Sigmoid colon (tissue), 7 donors: Measurements from ENCODE around the gene RNF217. TPM values are rescaled to one million over a fixed set of nuclear protein-coding genes. Genes with fewer than 3 reads are reported as not detected.
A peak's percentile ranks its signal among the peaks of the same experiment; 100 is the strongest.

Experiments used
- DNase-seq: peaks from one replicate; pipeline ENCODE4 v3.0.0-alpha.2; 2019
- H3K27ac ChIP-seq, 4 donors: fragments of 200-600 bp; sonication (generic); one replicate each; pipeline ENCODE4 v1.5.1; 2016 to 2019; ENCODE audit warnings: mild to moderate bottlenecking in 1 of 4
- H3K27me3 ChIP-seq, 3 donors: fragments of 200-600 bp; sonication (generic); one replicate each; pipeline ENCODE4 v1.5.1; 2019; ENCODE audit warnings: mild to moderate bottlenecking in 1 of 3
- H3K36me3 ChIP-seq, 4 donors: fragments of 200-600 bp; sonication (generic); one replicate each; pipeline ENCODE4 v1.5.1; 2016 to 2019
- H3K4me1 ChIP-seq, 4 donors: fragments of 200-600 bp; sonication (generic); one replicate each; pipeline ENCODE4 v1.5.1; 2017 to 2019
- H3K4me3 ChIP-seq, 4 donors: fragments of 200-600 bp; sonication (generic); one replicate each; pipeline ENCODE4 v1.5.1; 2017 to 2019; ENCODE audit warnings: mild to moderate bottlenecking in 2 of 4, moderate library complexity in 1 of 4
- H3K9me3 ChIP-seq, 4 donors: fragments of 200-600 bp in 3 of 4; sonication (generic) in 3 of 4; one replicate each; pipeline versions ENCODE4 v1.5.1 to v1.6.1; 2013 to 2019
- EP300 ChIP-seq, 4 donors: sonication (generic); formaldehyde crosslinking; IDR thresholded peaks; one replicate each; pipeline ENCODE4 v1.6.1; 2017; ENCODE audit warnings: antibody characterized with exemption in 4 of 4
- POLR2A ChIP-seq, 2 donors: fragments of 450-650 bp; IDR thresholded peaks; one replicate each; pipeline ENCODE4 v1.6.1; 2016; ENCODE audit warnings: antibody characterized with exemption in 2 of 2, mild to moderate bottlenecking in 2 of 2, moderate library complexity in 2 of 2
- POLR2AphosphoS5 ChIP-seq, 4 donors: sonication (generic); formaldehyde crosslinking; IDR thresholded peaks; one replicate each; pipeline ENCODE4 v1.6.1; 2017; ENCODE audit warnings: antibody characterized with exemption in 4 of 4
- WGBS, 2 donors: extraction: QIAGEN DNeasy Blood & Tissue Kit; methylation state at CpG; one replicate each; pipeline ENCODE4 v1.1.7; 2013; 5-methylcytosine and 5-hydroxymethylcytosine counted together
- intact Hi-C: fragments of 100-400 bp; cut with DNase I; formaldehyde crosslinking; loops from one replicate; pipeline ENCODE4 v1.15.1; 2023
- polyA plus RNA-seq, 3 donors: library from polyadenylated mRNA; stranded (reverse); fragments of 200-250 nt; gene quantifications; one replicate each; pipeline ENCODE4 v1.2.3, GENCODE V29; 2013
- total RNA-seq, 4 donors: library from RNA; depleted of rRNA; stranded (reverse); fragments of >200 nt; gene quantifications; one replicate each; pipeline ENCODE4 v1.1.0, GENCODE V29; 2016
- TF ChIP-seq, protein P1 (sequence below), 4 experiments: fragments of 450-650 bp in 3 of 4; fragments of 200-600 bp in 1 of 4; IDR thresholded peaks; one replicate each; pipeline ENCODE4 v1.5.1; 2016 to 2019; ENCODE audit warnings: antibody characterized with exemption in 4 of 4, mild to moderate bottlenecking in 3 of 4, moderate library complexity in 2 of 4
- donor health status: healthy with polysubstance abuse.
- donor health status: Bipolar disorder and iron deficiency.
- donor health status: healthy.

RNF217 gene
- total and polyA plus RNA-seq, 7 donors = 1.8 to 55.9 (median 35.7) TPM

GRCh38 chr6:124924333-124924759 lies 37.9 kb upstream of the RNF217 start:
- peak overlapping the region in 2 of 4 donors; percentile 11 to 17 for H3K4me3 ChIP-seq
- WGBS, 2 donors = 35 to 39% methylated on average over 3 of the region's 3 CpGs
- H3K27me3 ChIP-seq = no peaks in the 10 kb centered on the region
- TF ChIP-seq EP300 (IDR thresholded peaks at IDR 0.05) (peak in 2 of 4 donors; percentile 40 to 49), POLR2AphosphoS5 (IDR thresholded peaks at IDR 0.05) (peak; percentile 25 to 80 (median 54)), POLR2A (IDR thresholded peaks at IDR 0.05) (no peak)
- TF ChIP-seq, protein P1, sequence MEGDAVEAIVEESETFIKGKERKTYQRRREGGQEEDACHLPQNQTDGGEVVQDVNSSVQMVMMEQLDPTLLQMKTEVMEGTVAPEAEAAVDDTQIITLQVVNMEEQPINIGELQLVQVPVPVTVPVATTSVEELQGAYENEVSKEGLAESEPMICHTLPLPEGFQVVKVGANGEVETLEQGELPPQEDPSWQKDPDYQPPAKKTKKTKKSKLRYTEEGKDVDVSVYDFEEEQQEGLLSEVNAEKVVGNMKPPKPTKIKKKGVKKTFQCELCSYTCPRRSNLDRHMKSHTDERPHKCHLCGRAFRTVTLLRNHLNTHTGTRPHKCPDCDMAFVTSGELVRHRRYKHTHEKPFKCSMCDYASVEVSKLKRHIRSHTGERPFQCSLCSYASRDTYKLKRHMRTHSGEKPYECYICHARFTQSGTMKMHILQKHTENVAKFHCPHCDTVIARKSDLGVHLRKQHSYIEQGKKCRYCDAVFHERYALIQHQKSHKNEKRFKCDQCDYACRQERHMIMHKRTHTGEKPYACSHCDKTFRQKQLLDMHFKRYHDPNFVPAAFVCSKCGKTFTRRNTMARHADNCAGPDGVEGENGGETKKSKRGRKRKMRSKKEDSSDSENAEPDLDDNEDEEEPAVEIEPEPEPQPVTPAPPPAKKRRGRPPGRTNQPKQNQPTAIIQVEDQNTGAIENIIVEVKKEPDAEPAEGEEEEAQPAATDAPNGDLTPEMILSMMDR (IDR thresholded peaks at IDR 0.05) = no peak
- peaks cover 0 to 17% (median 16%) of the 10 kb centered on the region in 4 donors for H3K4me1 ChIP-seq
- intact Hi-C loops = no loop called here
- no peaks in the 10 kb centered on the region for H3K36me3 ChIP-seq
- peak overlapping the region in 3 of 4 donors; percentile 76 to 79 (median 76) for H3K27ac ChIP-seq
- H3K9me3 ChIP-seq = no peaks in the 10 kb centered on the region
- DNase-seq = peak; percentile 66

GRCh38 chr6:124926435-124926834 lies 35.8 kb upstream of the RNF217 start:
- WGBS, 2 donors = 76 to 91% methylated on average over 2 of the region's 2 CpGs
- H3K4me3 ChIP-seq = no peak overlapping the region
- DNase-seq = no peak
- no peak for TF ChIP-seq EP300 (IDR thresholded peaks at IDR 0.05)
- TF ChIP-seq POLR2AphosphoS5 (IDR thresholded peaks at IDR 0.05) = no peak
- TF ChIP-seq POLR2A (IDR thresholded peaks at IDR 0.05) = no peak
- TF ChIP-seq, protein P1 (IDR thresholded peaks at IDR 0.05) = no peak
- H3K27me3 ChIP-seq = no peaks in the 10 kb centered on the region
- intact Hi-C loops = loop anchor here (5.0 kb wide), 1 partner anchor 36 kb away; the partner anchor contains the start of gene RNF217
- peaks cover 0 to 17% (median 16%) of the 10 kb centered on the region in 4 donors for H3K4me1 ChIP-seq
- no peaks in the 10 kb centered on the region for H3K9me3 ChIP-seq
- H3K27ac ChIP-seq = peak overlapping the region in 2 of 4 donors; percentile 76 to 79
- H3K36me3 ChIP-seq = no peaks in the 10 kb centered on the region

DNA sequence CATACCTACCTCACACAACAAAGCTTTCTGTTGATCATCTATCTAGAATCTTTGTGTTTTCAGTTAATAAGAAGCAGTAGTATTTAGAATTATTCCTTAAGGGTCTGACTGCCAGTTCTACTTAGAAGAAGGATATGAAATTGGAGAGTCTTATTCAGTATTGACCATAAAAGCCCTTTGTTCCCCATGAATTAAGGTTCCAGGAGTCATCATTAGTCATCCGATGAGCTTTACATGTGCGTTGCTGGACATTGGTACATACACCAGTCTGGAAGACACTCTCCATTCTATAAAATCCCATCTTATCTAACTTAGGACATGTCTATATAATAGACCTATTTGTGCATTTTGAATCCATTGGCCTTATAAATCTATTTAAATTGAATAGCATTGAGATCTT lies 34.4 kb upstream of the RNF217 start:
- intact Hi-C loops = loop anchor here (5.0 kb wide), 1 partner anchor 34 kb away; the partner anchor contains the start of gene RNF217
- WGBS, 2 donors = 93% methylated on average over 2 of the region's 2 CpGs

DNA sequence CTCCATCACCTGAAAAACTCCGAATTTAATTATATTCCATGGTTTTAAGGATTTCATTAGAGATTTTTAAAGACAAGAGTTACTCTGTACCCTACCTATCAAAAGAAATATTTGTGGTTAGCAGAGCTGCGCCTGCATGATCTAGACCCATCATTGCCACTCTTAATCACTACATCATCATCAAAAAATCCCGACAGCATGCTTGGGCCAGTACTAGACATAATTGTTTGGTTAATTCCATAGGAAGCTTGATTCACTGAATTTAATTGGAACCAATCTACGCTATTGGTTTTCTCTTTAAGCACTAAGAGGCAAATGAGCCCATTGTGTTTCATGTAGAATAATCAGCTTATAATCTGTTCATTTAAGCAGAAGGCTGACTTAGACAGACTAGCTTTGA lies 33.4 kb upstream of the RNF217 start:
- Histone ChIP-seq H3K27me3 (no peaks in the 10 kb centered on the region), H3K36me3 (no peaks in the 10 kb centered on the region), H3K9me3 (no peaks in the 10 kb centered on the region), H3K27ac (no peak overlapping the region), H3K4me1 (peaks cover 0 to 13% (median 8%) of the 10 kb centered on the region in 4 donors), H3K4me3 (no peak overlapping the region)
- DNase-seq = no peak
- no peak for TF ChIP-seq POLR2A (IDR thresholded peaks at IDR 0.05)
- no peak for TF ChIP-seq POLR2AphosphoS5 (IDR thresholded peaks at IDR 0.05)
- TF ChIP-seq, protein P1 (IDR thresholded peaks at IDR 0.05) = no peak
- TF ChIP-seq EP300 (IDR thresholded peaks at IDR 0.05) = no peak
- 91% methylated on average over 4 of the region's 4 CpGs for WGBS, 2 donors
- intact Hi-C loops = loop anchor here (5.0 kb wide), 1 partner anchor 33 kb away; the partner anchor contains the start of gene RNF217

More for the DNA sequence above, 34.4 kb upstream of the RNF217 start:
- no peaks in the 10 kb centered on the region for H3K36me3 ChIP-seq
- no peaks in the 10 kb centered on the region for H3K9me3 ChIP-seq
- no peak for DNase-seq
- H3K27me3 ChIP-seq = no peaks in the 10 kb centered on the region
- H3K4me3 ChIP-seq = no peak overlapping the region
- H3K4me1 ChIP-seq = peaks cover 0 to 17% (median 16%) of the 10 kb centered on the region in 4 donors
- peak overlapping the region in 1 of 4 donors; percentile 25 for H3K27ac ChIP-seq
- TF ChIP-seq EP300 (IDR thresholded peaks at IDR 0.05) (no peak), POLR2AphosphoS5 (IDR thresholded peaks at IDR 0.05) (no peak), POLR2A (IDR thresholded peaks at IDR 0.05) (no peak)

- Histone ChIP-seq H3K4me3 (no peak overlapping the region), H3K27me3 (no peaks in the 10 kb centered on the region), H3K36me3 (no peaks in the 10 kb centered on the region), H3K9me3 (no peaks in the 10 kb centered on the region), H3K27ac (peak overlapping the region in 1 of 4 donors; percentile 52), H3K4me1 (no peaks in the 10 kb centered on the region)
- 92 to 94% methylated on average over 6 of the region's 6 CpGs for WGBS, 2 donors
- TF ChIP-seq POLR2A (IDR thresholded peaks at IDR 0.05) (no peak), POLR2AphosphoS5 (IDR thresholded peaks at IDR 0.05) (no peak), EP300 (IDR thresholded peaks at IDR 0.05) (no peak)
- TF ChIP-seq, protein P1 (IDR thresholded peaks at IDR 0.05) = no peak
- intact Hi-C loops = no loop called here
- no peak for DNase-seq
These were observed 24.6 kb upstream of the RNF217 start for GRCh38 chr6:124937645-124938044.
